Measurements from ENCODE around the gene GULP1.

DNA sequence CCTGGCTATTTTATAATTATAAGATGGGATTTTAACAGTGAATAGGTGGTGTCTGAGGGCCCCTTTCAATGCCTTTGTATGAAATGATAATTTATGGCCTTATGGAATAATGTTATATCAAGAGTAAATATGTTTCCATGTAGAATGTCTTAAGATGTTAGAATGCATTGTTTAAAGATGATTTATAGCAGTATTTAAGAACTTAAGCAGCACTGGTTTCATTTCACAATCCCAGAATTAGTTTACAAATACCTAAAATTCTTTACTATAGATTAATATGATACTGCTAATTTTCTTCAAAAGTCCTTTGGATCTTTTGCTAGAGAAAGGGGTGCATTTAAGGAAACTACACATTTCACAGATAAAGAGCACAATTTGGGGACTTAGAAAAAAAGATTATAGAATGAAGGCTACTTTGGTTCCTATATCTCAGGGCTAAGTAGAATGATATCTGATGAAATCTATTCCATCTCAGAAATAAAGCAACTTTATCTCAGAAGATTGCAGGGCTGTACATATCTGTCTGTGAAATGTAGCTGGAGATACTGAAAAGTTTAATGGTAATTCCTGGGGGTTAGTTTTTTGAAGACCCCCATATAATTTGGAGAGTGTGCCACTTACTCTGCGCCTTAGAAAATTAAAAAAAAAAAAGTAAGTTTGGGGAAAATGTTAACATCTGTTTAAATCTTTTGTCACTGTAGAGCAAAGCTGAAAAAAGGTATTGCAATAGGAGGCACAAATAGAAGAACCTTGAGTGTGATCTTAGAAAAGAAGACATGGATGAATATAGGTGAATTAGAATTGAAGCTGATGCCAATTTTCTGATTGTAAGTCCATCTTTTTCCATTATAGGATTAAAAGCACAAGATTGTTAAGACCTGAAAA, 123.4 kb downstream of the GULP1 start:
- TF ChIP-seq, protein P1, sequence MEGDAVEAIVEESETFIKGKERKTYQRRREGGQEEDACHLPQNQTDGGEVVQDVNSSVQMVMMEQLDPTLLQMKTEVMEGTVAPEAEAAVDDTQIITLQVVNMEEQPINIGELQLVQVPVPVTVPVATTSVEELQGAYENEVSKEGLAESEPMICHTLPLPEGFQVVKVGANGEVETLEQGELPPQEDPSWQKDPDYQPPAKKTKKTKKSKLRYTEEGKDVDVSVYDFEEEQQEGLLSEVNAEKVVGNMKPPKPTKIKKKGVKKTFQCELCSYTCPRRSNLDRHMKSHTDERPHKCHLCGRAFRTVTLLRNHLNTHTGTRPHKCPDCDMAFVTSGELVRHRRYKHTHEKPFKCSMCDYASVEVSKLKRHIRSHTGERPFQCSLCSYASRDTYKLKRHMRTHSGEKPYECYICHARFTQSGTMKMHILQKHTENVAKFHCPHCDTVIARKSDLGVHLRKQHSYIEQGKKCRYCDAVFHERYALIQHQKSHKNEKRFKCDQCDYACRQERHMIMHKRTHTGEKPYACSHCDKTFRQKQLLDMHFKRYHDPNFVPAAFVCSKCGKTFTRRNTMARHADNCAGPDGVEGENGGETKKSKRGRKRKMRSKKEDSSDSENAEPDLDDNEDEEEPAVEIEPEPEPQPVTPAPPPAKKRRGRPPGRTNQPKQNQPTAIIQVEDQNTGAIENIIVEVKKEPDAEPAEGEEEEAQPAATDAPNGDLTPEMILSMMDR (IDR thresholded peaks at IDR 0.05; ENCODE audit: low read depth, low read length, poor library complexity, severe bottlenecking) = no peak
- no peak for TF ChIP-seq EZH2phosphoT487 (IDR thresholded peaks at IDR 0.05; ENCODE audit: borderline replicate concordance, low read length)
